ENCODE data around the gene FHOD3.

DNA sequence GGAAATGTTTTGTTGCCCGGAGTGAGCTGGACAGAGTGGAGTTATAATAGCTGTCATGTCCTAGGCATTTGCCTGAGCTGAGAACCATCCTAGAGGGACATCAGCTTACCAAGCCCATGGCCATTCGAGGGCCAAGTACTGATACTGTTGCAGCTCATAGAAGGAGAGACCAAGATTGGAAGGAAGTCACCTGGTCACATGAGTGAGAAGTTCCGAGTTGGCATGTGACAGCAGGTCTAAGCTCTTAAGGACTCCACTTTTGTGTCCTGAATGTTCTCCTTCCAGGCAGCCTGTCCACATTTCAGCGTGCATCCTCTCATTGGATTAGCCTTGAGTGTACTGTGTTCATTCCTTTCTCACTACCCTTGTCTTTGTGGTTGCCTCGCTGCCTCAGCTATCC lies 4.4 kb downstream of the FHOD3 start:
- TF ChIP-seq RAD21 (IDR thresholded peaks at IDR 0.05 in 1 of 2, conservative IDR thresholded peaks at IDR 0.05 in 1 of 2; ENCODE audit: low read depth in 2 of 2, low read length in 2 of 2) (no peak), CEBPB (IDR thresholded peaks at IDR 0.05; ENCODE audit: low read depth, low read length) (no peak), BACH1 (IDR thresholded peaks at IDR 0.05; ENCODE audit: low read length) (no peak), KDM1A (IDR thresholded peaks at IDR 0.05; ENCODE audit: borderline replicate concordance, low read length) (no peak), GTF2F1 (IDR thresholded peaks at IDR 0.05; ENCODE audit: borderline replicate concordance, low read depth, low read length) (no peak), SP4 (IDR thresholded peaks at IDR 0.05; ENCODE audit: low read length) (no peak), RFX5 (IDR thresholded peaks at IDR 0.05; ENCODE audit: borderline replicate concordance, low read depth, low read length) (no peak), TEAD4 (IDR thresholded peaks at IDR 0.05; ENCODE audit: low read depth, low read length) (no peak), POLR2AphosphoS5 (IDR thresholded peaks at IDR 0.05; ENCODE audit: low read depth, low read length) (no peak), SIN3A (conservative IDR thresholded peaks at IDR 0.05 in 1 of 2, IDR thresholded peaks at IDR 0.05 in 1 of 2; ENCODE audit: low read depth in 1 of 2, low read length in 2 of 2) (no peak), CHD2 (IDR thresholded peaks at IDR 0.05; ENCODE audit: low read length) (no peak)
- TF ChIP-seq, protein P1, sequence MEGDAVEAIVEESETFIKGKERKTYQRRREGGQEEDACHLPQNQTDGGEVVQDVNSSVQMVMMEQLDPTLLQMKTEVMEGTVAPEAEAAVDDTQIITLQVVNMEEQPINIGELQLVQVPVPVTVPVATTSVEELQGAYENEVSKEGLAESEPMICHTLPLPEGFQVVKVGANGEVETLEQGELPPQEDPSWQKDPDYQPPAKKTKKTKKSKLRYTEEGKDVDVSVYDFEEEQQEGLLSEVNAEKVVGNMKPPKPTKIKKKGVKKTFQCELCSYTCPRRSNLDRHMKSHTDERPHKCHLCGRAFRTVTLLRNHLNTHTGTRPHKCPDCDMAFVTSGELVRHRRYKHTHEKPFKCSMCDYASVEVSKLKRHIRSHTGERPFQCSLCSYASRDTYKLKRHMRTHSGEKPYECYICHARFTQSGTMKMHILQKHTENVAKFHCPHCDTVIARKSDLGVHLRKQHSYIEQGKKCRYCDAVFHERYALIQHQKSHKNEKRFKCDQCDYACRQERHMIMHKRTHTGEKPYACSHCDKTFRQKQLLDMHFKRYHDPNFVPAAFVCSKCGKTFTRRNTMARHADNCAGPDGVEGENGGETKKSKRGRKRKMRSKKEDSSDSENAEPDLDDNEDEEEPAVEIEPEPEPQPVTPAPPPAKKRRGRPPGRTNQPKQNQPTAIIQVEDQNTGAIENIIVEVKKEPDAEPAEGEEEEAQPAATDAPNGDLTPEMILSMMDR (IDR thresholded peaks at IDR 0.05; ENCODE audit: control extremely low read depth in 1 of 3, insufficient read depth in 1 of 3, low read depth in 1 of 3, low read length in 3 of 3) = no peak
- TF ChIP-seq, protein P2, sequence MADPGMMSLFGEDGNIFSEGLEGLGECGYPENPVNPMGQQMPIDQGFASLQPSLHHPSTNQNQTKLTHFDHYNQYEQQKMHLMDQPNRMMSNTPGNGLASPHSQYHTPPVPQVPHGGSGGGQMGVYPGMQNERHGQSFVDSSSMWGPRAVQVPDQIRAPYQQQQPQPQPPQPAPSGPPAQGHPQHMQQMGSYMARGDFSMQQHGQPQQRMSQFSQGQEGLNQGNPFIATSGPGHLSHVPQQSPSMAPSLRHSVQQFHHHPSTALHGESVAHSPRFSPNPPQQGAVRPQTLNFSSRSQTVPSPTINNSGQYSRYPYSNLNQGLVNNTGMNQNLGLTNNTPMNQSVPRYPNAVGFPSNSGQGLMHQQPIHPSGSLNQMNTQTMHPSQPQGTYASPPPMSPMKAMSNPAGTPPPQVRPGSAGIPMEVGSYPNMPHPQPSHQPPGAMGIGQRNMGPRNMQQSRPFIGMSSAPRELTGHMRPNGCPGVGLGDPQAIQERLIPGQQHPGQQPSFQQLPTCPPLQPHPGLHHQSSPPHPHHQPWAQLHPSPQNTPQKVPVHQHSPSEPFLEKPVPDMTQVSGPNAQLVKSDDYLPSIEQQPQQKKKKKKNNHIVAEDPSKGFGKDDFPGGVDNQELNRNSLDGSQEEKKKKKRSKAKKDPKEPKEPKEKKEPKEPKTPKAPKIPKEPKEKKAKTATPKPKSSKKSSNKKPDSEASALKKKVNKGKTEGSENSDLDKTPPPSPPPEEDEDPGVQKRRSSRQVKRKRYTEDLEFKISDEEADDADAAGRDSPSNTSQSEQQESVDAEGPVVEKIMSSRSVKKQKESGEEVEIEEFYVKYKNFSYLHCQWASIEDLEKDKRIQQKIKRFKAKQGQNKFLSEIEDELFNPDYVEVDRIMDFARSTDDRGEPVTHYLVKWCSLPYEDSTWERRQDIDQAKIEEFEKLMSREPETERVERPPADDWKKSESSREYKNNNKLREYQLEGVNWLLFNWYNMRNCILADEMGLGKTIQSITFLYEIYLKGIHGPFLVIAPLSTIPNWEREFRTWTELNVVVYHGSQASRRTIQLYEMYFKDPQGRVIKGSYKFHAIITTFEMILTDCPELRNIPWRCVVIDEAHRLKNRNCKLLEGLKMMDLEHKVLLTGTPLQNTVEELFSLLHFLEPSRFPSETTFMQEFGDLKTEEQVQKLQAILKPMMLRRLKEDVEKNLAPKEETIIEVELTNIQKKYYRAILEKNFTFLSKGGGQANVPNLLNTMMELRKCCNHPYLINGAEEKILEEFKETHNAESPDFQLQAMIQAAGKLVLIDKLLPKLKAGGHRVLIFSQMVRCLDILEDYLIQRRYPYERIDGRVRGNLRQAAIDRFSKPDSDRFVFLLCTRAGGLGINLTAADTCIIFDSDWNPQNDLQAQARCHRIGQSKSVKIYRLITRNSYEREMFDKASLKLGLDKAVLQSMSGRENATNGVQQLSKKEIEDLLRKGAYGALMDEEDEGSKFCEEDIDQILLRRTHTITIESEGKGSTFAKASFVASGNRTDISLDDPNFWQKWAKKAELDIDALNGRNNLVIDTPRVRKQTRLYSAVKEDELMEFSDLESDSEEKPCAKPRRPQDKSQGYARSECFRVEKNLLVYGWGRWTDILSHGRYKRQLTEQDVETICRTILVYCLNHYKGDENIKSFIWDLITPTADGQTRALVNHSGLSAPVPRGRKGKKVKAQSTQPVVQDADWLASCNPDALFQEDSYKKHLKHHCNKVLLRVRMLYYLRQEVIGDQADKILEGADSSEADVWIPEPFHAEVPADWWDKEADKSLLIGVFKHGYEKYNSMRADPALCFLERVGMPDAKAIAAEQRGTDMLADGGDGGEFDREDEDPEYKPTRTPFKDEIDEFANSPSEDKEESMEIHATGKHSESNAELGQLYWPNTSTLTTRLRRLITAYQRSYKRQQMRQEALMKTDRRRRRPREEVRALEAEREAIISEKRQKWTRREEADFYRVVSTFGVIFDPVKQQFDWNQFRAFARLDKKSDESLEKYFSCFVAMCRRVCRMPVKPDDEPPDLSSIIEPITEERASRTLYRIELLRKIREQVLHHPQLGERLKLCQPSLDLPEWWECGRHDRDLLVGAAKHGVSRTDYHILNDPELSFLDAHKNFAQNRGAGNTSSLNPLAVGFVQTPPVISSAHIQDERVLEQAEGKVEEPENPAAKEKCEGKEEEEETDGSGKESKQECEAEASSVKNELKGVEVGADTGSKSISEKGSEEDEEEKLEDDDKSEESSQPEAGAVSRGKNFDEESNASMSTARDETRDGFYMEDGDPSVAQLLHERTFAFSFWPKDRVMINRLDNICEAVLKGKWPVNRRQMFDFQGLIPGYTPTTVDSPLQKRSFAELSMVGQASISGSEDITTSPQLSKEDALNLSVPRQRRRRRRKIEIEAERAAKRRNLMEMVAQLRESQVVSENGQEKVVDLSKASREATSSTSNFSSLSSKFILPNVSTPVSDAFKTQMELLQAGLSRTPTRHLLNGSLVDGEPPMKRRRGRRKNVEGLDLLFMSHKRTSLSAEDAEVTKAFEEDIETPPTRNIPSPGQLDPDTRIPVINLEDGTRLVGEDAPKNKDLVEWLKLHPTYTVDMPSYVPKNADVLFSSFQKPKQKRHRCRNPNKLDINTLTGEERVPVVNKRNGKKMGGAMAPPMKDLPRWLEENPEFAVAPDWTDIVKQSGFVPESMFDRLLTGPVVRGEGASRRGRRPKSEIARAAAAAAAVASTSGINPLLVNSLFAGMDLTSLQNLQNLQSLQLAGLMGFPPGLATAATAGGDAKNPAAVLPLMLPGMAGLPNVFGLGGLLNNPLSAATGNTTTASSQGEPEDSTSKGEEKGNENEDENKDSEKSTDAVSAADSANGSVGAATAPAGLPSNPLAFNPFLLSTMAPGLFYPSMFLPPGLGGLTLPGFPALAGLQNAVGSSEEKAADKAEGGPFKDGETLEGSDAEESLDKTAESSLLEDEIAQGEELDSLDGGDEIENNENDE (IDR thresholded peaks at IDR 0.05; ENCODE audit: insufficient replicate concordance, low read length) = no peak
